AG09309 (cell line): ENCODE data around the gene MAP3K5.
"Not testable (repeated sequence)": the region's sequence is repeated elsewhere in the genome, so short reads cannot be mapped to it uniquely, and the experiment has no call there.

Source experiments
- DNase-seq: peaks from one replicate; pipeline ENCODE4 v3.0.0-alpha.2; 2010; ENCODE audit warnings: low read depth
- H3K4me3 ChIP-seq: 2 replicates; pipeline ENCODE4 v1.5.1; 2011; ENCODE audit warnings: mild to moderate bottlenecking, low read depth, low read length, moderate library complexity; ENCODE audit not compliant: control insufficient read depth
- CTCF ChIP-seq: IDR thresholded peaks from 2 replicates; pipeline ENCODE4 v1.5.1; 2011; ENCODE audit warnings: mild to moderate bottlenecking, low read depth, low read length, inconsistent platforms; ENCODE audit not compliant: insufficient read depth, control insufficient read depth; ENCODE audit errors: missing control alignments

MAP3K5 gene

GRCh38 chr6:136719280-136720044 lies 72.8 kb downstream of the MAP3K5 start:
- no peak for TF ChIP-seq CTCF
- no peak overlapping the region for H3K4me3 ChIP-seq
- no peak for DNase-seq

- TF ChIP-seq CTCF = no peak
- no peak overlapping the region for H3K4me3 ChIP-seq
- DNase-seq = no peak
These were observed 73.8 kb downstream of the MAP3K5 start for GRCh38 chr6:136718476-136718875.

GRCh38 chr6:136717716-136717990 lies 74.6 kb downstream of the MAP3K5 start:
- no peak for DNase-seq
- TF ChIP-seq CTCF = no peak
- H3K4me3 ChIP-seq = no peak overlapping the region

GRCh38 chr6:136716917-136717715 lies 75.2 kb downstream of the MAP3K5 start:
- DNase-seq = no peak
- H3K4me3 ChIP-seq = no peak overlapping the region
- TF ChIP-seq CTCF = no peak

GRCh38 chr6:136712642-136713041 lies 79.6 kb downstream of the MAP3K5 start:
- not testable (repeated sequence) for DNase-seq, H3K4me3 ChIP-seq

- no peak for DNase-seq
- TF ChIP-seq CTCF = no peak
- H3K4me3 ChIP-seq = no peak overlapping the region
These were observed 80.6 kb downstream of the MAP3K5 start for GRCh38 chr6:136711644-136712043.

GRCh38 chr6:136710877-136711552 lies 81.3 kb downstream of the MAP3K5 start:
- TF ChIP-seq CTCF = no peak
- H3K4me3 ChIP-seq = no peak overlapping the region
- no peak for DNase-seq
